Esophagus squamous epithelium (tissue), 5 donors: ENCODE results near the gene BIN1. TPM values are rescaled to one million over a fixed set of nuclear protein-coding genes. Genes with fewer than 3 reads are reported as not detected.
A peak's percentile ranks its signal among the peaks of the same experiment; 100 is the strongest.

Source experiments
- DNase-seq: peaks from one replicate; lab custom pipeline; 2025; lab: John Stamatoyannopoulos, UW
- H3K27ac ChIP-seq, 4 donors: fragments of 200-600 bp; sonication (generic); one replicate each; pipeline ENCODE4 v1.5.1; 2016 to 2019; ENCODE audit warnings: mild to moderate bottlenecking in 1 of 4
- H3K27me3 ChIP-seq, 4 donors: fragments of 200-600 bp; sonication (generic); 1 replicate in 3 of 4; 2 replicates in 1 of 4; pipeline versions ENCODE4 v1.5.1 to v1.6.0; 2017 to 2021; ENCODE audit warnings: antibody characterized with exemption in 1 of 4
- H3K36me3 ChIP-seq, 3 donors: fragments of 200-600 bp; sonication (generic); one replicate each; pipeline ENCODE4 v1.5.1; 2016 to 2019
- H3K4me1 ChIP-seq, 3 donors: fragments of 200-600 bp; sonication (generic); one replicate each; pipeline ENCODE4 v1.5.1; 2017 to 2019
- H3K4me3 ChIP-seq, 4 donors: fragments of 200-600 bp; sonication (generic); 1 replicate in 3 of 4; 2 replicates in 1 of 4; pipeline ENCODE4 v1.5.1; 2016 to 2019; ENCODE audit warnings: mild to moderate bottlenecking in 2 of 4, moderate library complexity in 1 of 4
- H3K9me3 ChIP-seq, 3 donors: fragments of 200-600 bp; sonication (generic); one replicate each; pipeline ENCODE4 v1.5.1; 2016 to 2019
- CTCF ChIP-seq, 6 experiments: fragments of 450-650 bp in 4 of 6; fragments of 200-600 bp in 2 of 6; sonication (generic) in 2 of 6; IDR thresholded peaks; one replicate each; pipeline ENCODE4 v1.5.1; 2016 to 2019; ENCODE audit warnings: antibody characterized with exemption in 6 of 6, mild to moderate bottlenecking in 4 of 6, moderate library complexity in 4 of 6
- POLR2A ChIP-seq, 4 donors: fragments of 450-650 bp; IDR thresholded peaks; one replicate each; pipeline ENCODE4 v1.6.1; 2017; ENCODE audit warnings: antibody characterized with exemption in 4 of 4, mild to moderate bottlenecking in 4 of 4, moderate library complexity in 3 of 4
- WGBS, 2 donors: methylation state at CpG; one replicate each; pipeline ENCODE4 v1.1.5; 2018; 5-methylcytosine and 5-hydroxymethylcytosine counted together
- intact Hi-C: fragments of 100-400 bp; cut with DNase I; formaldehyde crosslinking; loops from one replicate; pipeline ENCODE4 v1.15.0; 2022
- total RNA-seq, 4 donors: library from RNA; depleted of rRNA; stranded (reverse); fragments of >200 nt; gene quantifications; one replicate each; pipeline ENCODE4 v1.1.0, GENCODE V29; 2016
- donor health status: DM: yes; HTN: yes; CAD: no.

BIN1 gene
- total RNA-seq, 4 donors from 2014 or later = 10.8 to 23.3 (median 15.5) TPM

GRCh38 chr2:127143841-127144782, 37.2 kb upstream of the BIN1 start:
- Histone ChIP-seq H3K27ac (peak overlapping the region; percentile 22 to 76 (median 58)), H3K9me3 (peaks cover 0 to under 1% (median under 1%) of the 10 kb centered on the region in 3 donors), H3K36me3 (no peaks in the 10 kb centered on the region), H3K4me1 (peaks cover 0 to 36% (median 16%) of the 10 kb centered on the region in 3 donors), H3K4me3 (no peak overlapping the region), H3K27me3 (no peaks in the 10 kb centered on the region)
- no peak for DNase-seq
- TF ChIP-seq CTCF (IDR thresholded peaks at IDR 0.05) (peak in 1 of 6 experiments; percentile 5), POLR2A (IDR thresholded peaks at IDR 0.05) (no peak)
- intact Hi-C loops = no loop called here
- 53 to 70% methylated on average over 9 to 10 of the region's 11 CpGs for WGBS, 2 donors

- H3K9me3 ChIP-seq = peaks cover 0 to 4% (median 2%) of the 10 kb centered on the region in 3 donors
- WGBS, 2 donors = 83 to 88% methylated on average over 2 to 4 of the region's 4 CpGs
- DNase-seq = no peak
- H3K36me3 ChIP-seq = no peaks in the 10 kb centered on the region
- peak overlapping the region; percentile 16 to 76 (median 46) for H3K27ac ChIP-seq
- TF ChIP-seq POLR2A (IDR thresholded peaks at IDR 0.05) (no peak), CTCF (IDR thresholded peaks at IDR 0.05) (no peak)
- H3K4me3 ChIP-seq = no peak overlapping the region
- H3K4me1 ChIP-seq = peaks cover 0 to 36% (median 16%) of the 10 kb centered on the region in 3 donors
- intact Hi-C loops = no loop called here
- H3K27me3 ChIP-seq = no peaks in the 10 kb centered on the region
Observed at GRCh38 chr2:127142663-127143630, 36.0 kb upstream of the BIN1 start.

- 64 to 75% methylated on average over 12 of the region's 13 CpGs for WGBS, 2 donors
- no peak for DNase-seq
- intact Hi-C loops = no loop called here
Observed at GRCh38 chr2:127140538-127140937, 33.6 kb upstream of the BIN1 start.

GRCh38 chr2:127139766-127140165, 32.8 kb upstream of the BIN1 start:
- TF ChIP-seq CTCF (IDR thresholded peaks at IDR 0.05) (peak in 1 of 6 experiments; percentile 45), POLR2A (IDR thresholded peaks at IDR 0.05) (no peak)
- intact Hi-C loops = no loop called here
- Histone ChIP-seq H3K4me1 (peaks cover 0 to 18% (median 4%) of the 10 kb centered on the region in 3 donors), H3K36me3 (no peaks in the 10 kb centered on the region), H3K4me3 (no peak overlapping the region), H3K27me3 (no peaks in the 10 kb centered on the region), H3K27ac (no peak overlapping the region), H3K9me3 (peaks cover 0 to 4% (median 2%) of the 10 kb centered on the region in 3 donors)
- DNase-seq = no peak
- WGBS, 2 donors = 35 to 47% methylated on average over 2 of the region's 2 CpGs

More at GRCh38 chr2:127140538-127140937, 33.6 kb upstream of the BIN1 start:
- Histone ChIP-seq H3K4me3 (no peak overlapping the region), H3K27me3 (no peaks in the 10 kb centered on the region), H3K36me3 (no peaks in the 10 kb centered on the region), H3K9me3 (peaks cover 0 to 4% (median 2%) of the 10 kb centered on the region in 3 donors), H3K4me1 (peaks cover 0 to 26% (median 10%) of the 10 kb centered on the region in 3 donors), H3K27ac (no peak overlapping the region)
- no peak for TF ChIP-seq POLR2A (IDR thresholded peaks at IDR 0.05)
- TF ChIP-seq CTCF (IDR thresholded peaks at IDR 0.05) = no peak
